Eye (tissue), 1 donor: ENCODE results near the gene USP25.
"Not testable (repeated sequence)": the region's sequence is repeated elsewhere in the genome, so short reads cannot be mapped to it uniquely, and the experiment has no call there.

Source experiments
- DNase-seq: peaks from one replicate; pipeline ENCODE4 v3.0.0-alpha.2; 2015

Gene USP25

GRCh38 chr21:15732290-15732995 is 2.7 kb downstream of the USP25 start:
- DNase-seq, result peak; percentile 34

GRCh38 chr21:15732996-15733329 is 3.2 kb downstream of the USP25 start:
- DNase-seq, result no peak

GRCh38 chr21:15735409-15735808 is 5.6 kb downstream of the USP25 start:
- DNase-seq, result no peak

- DNase-seq, result not testable (repeated sequence)
Observed at GRCh38 chr21:15735931-15736330, 6.1 kb downstream of the USP25 start.

- DNase-seq, result not testable (repeated sequence)
Observed at GRCh38 chr21:15738779-15739178, 9.0 kb downstream of the USP25 start.

GRCh38 chr21:15740383-15740782 is 10.6 kb downstream of the USP25 start:
- no peak for DNase-seq

GRCh38 chr21:15741510-15741909 is 11.7 kb downstream of the USP25 start:
- DNase-seq, result no peak

GRCh38 chr21:15742052-15742670 is 12.4 kb downstream of the USP25 start:
- no peak for DNase-seq

- DNase-seq, result no peak
Observed at GRCh38 chr21:15742694-15743093, 12.9 kb downstream of the USP25 start.

- no peak for DNase-seq
Observed at GRCh38 chr21:15743593-15743992, 13.8 kb downstream of the USP25 start.

GRCh38 chr21:15744926-15745325 is 15.1 kb downstream of the USP25 start:
- no peak for DNase-seq

GRCh38 chr21:15748586-15748985 is 18.8 kb downstream of the USP25 start:
- no peak for DNase-seq

- no peak for DNase-seq
Observed at GRCh38 chr21:15749082-15749860, 19.5 kb downstream of the USP25 start.

- DNase-seq, result no peak
Observed at GRCh38 chr21:15749861-15750159, 20.0 kb downstream of the USP25 start.

GRCh38 chr21:15751037-15751436 is 21.3 kb downstream of the USP25 start:
- no peak for DNase-seq

GRCh38 chr21:15751546-15751945 is 21.8 kb downstream of the USP25 start:
- DNase-seq, result no peak

GRCh38 chr21:15752763-15753407 is 23.1 kb downstream of the USP25 start:
- no peak for DNase-seq

GRCh38 chr21:15753741-15754140 is 24.0 kb downstream of the USP25 start:
- DNase-seq, result no peak

- no peak for DNase-seq
Observed at GRCh38 chr21:15754640-15755039, 24.9 kb downstream of the USP25 start.

GRCh38 chr21:15755125-15755524 is 25.3 kb downstream of the USP25 start:
- DNase-seq, result no peak

- no peak for DNase-seq
Observed at GRCh38 chr21:15759469-15759868, 29.7 kb downstream of the USP25 start.

- DNase-seq, result no peak
Observed at GRCh38 chr21:15761507-15762100, 31.8 kb downstream of the USP25 start.

- DNase-seq, result no peak
Observed at GRCh38 chr21:15763359-15763758, 33.6 kb downstream of the USP25 start.
